K562 (cell line): Measurements from ENCODE around the gene DGCR2. TPM values are rescaled to one million over a fixed set of nuclear protein-coding genes. Genes with fewer than 3 reads are reported as not detected.

Source experiments
- ATAC-seq: fragments of 200-7000 bp; cut with Tn5 transposase; 3 replicates; pipeline ENCODE4 v1.9.1; 2020; ENCODE audit warnings: moderate library complexity
- BruUV-seq: library from RNA; stranded (reverse); fragments of 400-500 nt; replicated peaks from 2 replicates; lab custom pipeline; 2021; lab: Mats Ljungman, UMichigan
- CTCF ChIA-PET: fragments of 300-600 bp; formaldehyde crosslinking; extraction: SDS; loops from one replicate; lab custom pipeline; 2021; ENCODE audit warnings: low intra/inter-chr PET ratio; lab: Yijun Ruan, JAX
- POLR2A ChIA-PET: fragments of 300-600, 350-650 bp; sonication (Branson Sonifier 250); formaldehyde crosslinking; extraction: SDS; loops from one replicate; lab custom pipeline; 2021; ENCODE audit warnings: antibody characterized with exemption, inconsistent platforms; lab: Yijun Ruan, JAX
- DNase-seq, 4 experiments: peaks; one replicate each; pipeline versions ENCODE4 v3.0.0 to v3.0.0-alpha.2; 2011 to 2018; ENCODE audit warnings: low spot score in 3 of 4, mixed read lengths in 3 of 4; ENCODE audit errors: extremely low read depth in 1 of 4
- FAIRE-seq: peaks from 2 replicates; lab custom pipeline; 2011; peaks lifted over from hg19 to GRCh38; lab: Jason Lieb, UNC
- H2AFZ ChIP-seq: 2 replicates; pipeline ENCODE4 v1.6.0; 2011; ENCODE audit warnings: low read depth, low read length, control low read depth, inconsistent platforms
- H3K27ac ChIP-seq: fragments of 200-600 bp; 3 replicates; pipeline ENCODE4 v1.8.0; 2011; ENCODE audit warnings: low read depth, mild to moderate bottlenecking, control low read depth, inconsistent platforms, low read length, moderate library complexity, mixed read lengths; ENCODE audit errors: extremely low read depth
- H3K27me3 ChIP-seq, 2 experiments: fragments of 300-600 bp in 1 of 2; 2 replicates in 1 of 2; 3 replicates in 1 of 2; pipeline versions ENCODE4 v1.6.0 to v1.8.0; 2011; ENCODE audit warnings: inconsistent platforms in 2 of 2, low read length in 2 of 2, mild to moderate bottlenecking in 1 of 2, mixed read lengths in 1 of 2, moderate library complexity in 1 of 2; ENCODE audit not compliant: control insufficient read depth in 2 of 2, insufficient read depth in 2 of 2
- H3K36me3 ChIP-seq: fragments of 300-600 bp; 3 replicates; pipeline ENCODE4 v1.8.0; 2011; ENCODE audit warnings: mild to moderate bottlenecking, low read length, inconsistent platforms; ENCODE audit not compliant: control insufficient read depth, insufficient read depth
- H3K4me1 ChIP-seq, 2 experiments: fragments of 200-600 bp in 1 of 2; replicated peaks in 1 of 2; 2 replicates in 1 of 2; 3 replicates in 1 of 2; pipeline versions ENCODE4 v1.5.1 to v1.8.0; 2011; ENCODE audit warnings: inconsistent platforms in 2 of 2, low read length in 2 of 2, mild to moderate bottlenecking in 1 of 2, mixed read lengths in 1 of 2, moderate library complexity in 1 of 2; ENCODE audit not compliant: control insufficient read depth in 2 of 2, insufficient read depth in 2 of 2
- H3K4me2 ChIP-seq: 2 replicates; pipeline ENCODE4 v1.6.1; 2011; ENCODE audit warnings: low read length, control low read depth, inconsistent platforms, mixed read lengths; ENCODE audit not compliant: insufficient read depth
- H3K4me3 ChIP-seq: fragments of 200-600 bp; sonication (generic), shearing (Covaris generic); 2 replicates; pipeline ENCODE4 v1.5.1; 2016; ENCODE audit warnings: control low read depth, inconsistent platforms
- H3K79me2 ChIP-seq: fragments of 200-600 bp; 3 replicates; pipeline ENCODE4 v1.8.0; 2011; ENCODE audit warnings: low read length, inconsistent platforms; ENCODE audit not compliant: control insufficient read depth, insufficient read depth
- H3K9ac ChIP-seq, 2 experiments: 2 replicates each; pipeline versions ENCODE4 v1.6.0 to v1.6.1; 2011; ENCODE audit warnings: low read depth in 2 of 2, low read length in 2 of 2, control low read depth in 1 of 2, inconsistent platforms in 1 of 2, mild to moderate bottlenecking in 1 of 2, mixed read lengths in 1 of 2; ENCODE audit not compliant: insufficient read depth in 1 of 2
- H3K9me1 ChIP-seq: one replicate; pipeline ENCODE4 v1.6.0; 2011; ENCODE audit warnings: inconsistent platforms, mild to moderate bottlenecking, low read length, moderate library complexity; ENCODE audit not compliant: control insufficient read depth, insufficient read depth
- H3K9me3 ChIP-seq: replicated peaks from 2 replicates; pipeline ENCODE4 v1.5.1; 2011; ENCODE audit warnings: low read depth, low read length, inconsistent platforms; ENCODE audit not compliant: control insufficient read depth, insufficient read depth
- H4K20me1 ChIP-seq: replicated peaks from 2 replicates; pipeline ENCODE4 v1.6.1; 2011; ENCODE audit warnings: low read length, inconsistent platforms, mixed read lengths; ENCODE audit not compliant: control insufficient read depth, insufficient read depth
- CTCF ChIP-seq, 3 experiments: IDR thresholded peaks in 2 of 3; conservative IDR thresholded peaks in 1 of 3; 2 replicates each; pipeline ENCODE4 v1.5.1; 2011 to 2012; ENCODE audit warnings: low read length in 3 of 3, mild to moderate bottlenecking in 3 of 3, control low read depth in 2 of 3, improper control_type of control experiment in 1 of 3, inconsistent platforms in 1 of 3, low read depth in 1 of 3, mixed read lengths in 1 of 3, moderate library complexity in 1 of 3; ENCODE audit not compliant: insufficient read depth in 2 of 3
- NR2F6 ChIP-seq: fragments of 450-650 bp; formaldehyde crosslinking; IDR thresholded peaks from 2 replicates; pipeline ENCODE4 v1.4.0; 2020; ENCODE audit warnings: mild to moderate bottlenecking
- POLR2AphosphoS2 ChIP-seq: IDR thresholded peaks from 2 replicates; pipeline ENCODE4 v1.6.1; 2012; ENCODE audit warnings: low read length, improper control_type of control experiment
- POLR2G ChIP-seq: fragments of 200-400 bp; formaldehyde crosslinking; IDR thresholded peaks from 2 replicates; pipeline ENCODE4 v1.6.1; 2017; ENCODE audit warnings: low read depth, mild to moderate bottlenecking, antibody characterized with exemption, low read length, moderate library complexity
- RBFOX2 ChIP-seq: fragments of 200-400 bp; formaldehyde crosslinking; IDR thresholded peaks from 2 replicates; pipeline ENCODE4 v1.6.1; 2017; ENCODE audit warnings: low read depth, mild to moderate bottlenecking, low read length, moderate library complexity
- TEAD1 ChIP-seq, 2 experiments: fragments of 450-650 bp in 1 of 2; sonication (generic) in 1 of 2; formaldehyde crosslinking; IDR thresholded peaks; 2 replicates each; pipeline versions ENCODE4 v1.4.0 to v1.8.0; 2020 to 2022; ENCODE audit warnings: mild to moderate bottlenecking in 2 of 2, missing genetic modification reagents in 1 of 2
- THAP12 ChIP-seq: fragments of 250-450 bp; sonication (Bioruptor Pico); IDR thresholded peaks from 2 replicates; pipeline ENCODE4 v1.9.0; 2021; ENCODE audit warnings: mild to moderate bottlenecking, inconsistent platforms
- WGBS: fragments of 100-300 bp; shearing (Covaris generic); methylation state at CpG from one replicate; pipeline ENCODE4 v1.1.6; 2016; ENCODE audit warnings: low coverage, mixed read lengths; ENCODE audit not compliant: insufficient coverage; ENCODE audit errors: missing lambda C conversion rate; 5-methylcytosine and 5-hydroxymethylcytosine counted together
- in situ Hi-C: fragments of 300-500 bp; cut with MboI; formaldehyde crosslinking; loops from 4 replicates; pipeline ENCODE4 v1.15.0; 2018; ENCODE audit warnings: inconsistent platforms, mixed read lengths
- intact Hi-C: fragments of 100-400 bp; cut with micrococcal nuclease; formaldehyde crosslinking; loops from 2 replicates; pipeline ENCODE4 v1.14.2; 2022
- polyA plus RNA-seq, 8 experiments: library from polyadenylated mRNA; depleted of rRNA in 4 of 8; stranded (reverse) in 5 of 8; unstranded in 3 of 8; fragments of >200 nt; fragmentation: Nextera tagmentation in 2 of 8; fragmentation: Illumina TruSeq in 1 of 8; extraction: Ambion mirVana in 2 of 8; extraction: Trizol in 1 of 8; gene quantifications; 2 replicates each; pipeline versions ENCODE4 v1.2.1 to v1.2.3, GENCODE V29; 2011 to 2014; ENCODE audit warnings: inconsistent platforms in 1 of 8, missing spikeins in 1 of 8
- total RNA-seq, 7 experiments: library from RNA; depleted of rRNA in 6 of 7; stranded (reverse); fragments of >200 nt in 6 of 7; fragmentation: Illumina TruSeq in 2 of 7; extraction: Trizol in 2 of 7; gene quantifications; 2 replicates each; pipeline versions ENCODE4 v1.2.1 to v1.2.3, GENCODE V29; 2011 to 2021; ENCODE audit warnings: low replicate concordance in 1 of 7
- TF ChIP-seq, protein P1 (sequence below), 2 experiments: fragments of 200-800 bp in 1 of 2; sonication (Bioruptor generic) in 1 of 2; sonication (generic) in 1 of 2; formaldehyde crosslinking in 1 of 2; IDR thresholded peaks in 1 of 2; conservative IDR thresholded peaks in 1 of 2; 2 replicates each; pipeline versions ENCODE4 v1.5.0 to v1.6.1; 2016 to 2020; ENCODE audit warnings: missing compliant biosample characterization in 1 of 2, missing genetic modification characterization in 1 of 2, missing genetic modification reagents in 1 of 2
- TF ChIP-seq, protein P2 (sequence below): fragments of 250-450 bp; sonication (Bioruptor Pico); IDR thresholded peaks from 2 replicates; pipeline ENCODE4 v1.4.0; 2020; ENCODE audit warnings: mild to moderate bottlenecking, moderate library complexity

The DGCR2 gene
- total and polyA plus RNA-seq, 9 of the 15 experiments (the other 6 are each of a cell fraction or from before 2014, with no cell fraction given) = 0.69 to 101 (median 56.4) TPM

DNA sequence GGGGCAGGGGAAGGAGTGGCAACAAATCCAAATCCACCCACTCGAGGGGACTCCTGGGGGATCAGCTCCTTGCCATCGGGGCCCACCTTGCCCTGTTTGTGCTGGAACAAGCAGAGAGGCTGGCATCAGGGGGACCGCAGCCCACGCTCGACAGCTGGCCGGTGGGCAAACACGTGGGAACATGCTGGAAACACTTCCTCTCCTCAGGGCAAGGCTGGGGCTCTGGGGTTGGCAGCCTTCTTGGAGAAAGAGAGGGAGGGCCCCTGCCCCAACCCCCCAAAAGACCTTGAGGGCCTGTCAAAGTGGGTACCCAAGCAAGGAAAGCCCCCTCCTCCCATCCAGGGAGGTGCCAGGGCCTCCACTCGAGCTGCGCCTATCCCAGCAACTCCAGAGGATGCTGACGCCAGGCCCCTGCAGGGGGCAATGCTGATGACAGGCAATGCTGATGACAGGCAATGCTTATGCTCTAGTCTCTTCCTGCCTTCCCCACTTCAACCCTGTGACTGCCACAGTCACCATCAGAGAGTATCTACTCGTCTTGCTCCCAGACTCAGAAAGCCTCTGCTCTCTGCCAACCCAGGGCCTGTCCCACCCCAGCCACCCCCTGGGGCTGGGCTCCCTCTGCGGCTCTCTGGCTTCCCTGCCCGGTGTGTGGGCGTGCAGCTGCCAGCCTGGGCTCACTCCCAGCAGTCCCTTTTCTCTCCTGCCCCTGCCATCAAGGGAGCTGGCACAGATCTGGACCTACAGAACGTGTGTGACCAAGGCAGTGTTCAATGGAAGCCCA is 16.2 kb upstream of the DGCR2 start:
- no peak for DNase-seq
- in situ Hi-C loops = no loop called here
- H4K20me1 ChIP-seq = no peaks in the 10 kb centered on the region
- WGBS = 85% methylated on average over 15 of the region's 15 CpGs
- H3K9me1 ChIP-seq = peaks cover 13% of the 10 kb centered on the region
- H3K36me3 ChIP-seq = peaks cover 91% of the 10 kb centered on the region
- no TSS peak for BruUV-seq
- no peak overlapping the region for H3K27ac ChIP-seq
- H2AFZ ChIP-seq = no peak overlapping the region
- peaks cover 4% of the 10 kb centered on the region for H3K79me2 ChIP-seq
- FAIRE-seq = no peak
- peaks cover 4 to 33% of the 10 kb centered on the region in 2 experiments; a peak in 4 of 5 replicates for H3K4me1 ChIP-seq
- no peak overlapping the region for H3K4me3 ChIP-seq
- no peaks in the 10 kb centered on the region for H3K9me3 ChIP-seq
- CTCF ChIA-PET = no interaction called here
- H3K27me3 ChIP-seq = no peaks in the 10 kb centered on the region
- H3K9ac ChIP-seq = peak overlapping the region in 1 of 2 experiments; percentile 43; a peak in 1 of 4 replicates
- ATAC-seq = no peak
- no peak overlapping the region for H3K4me2 ChIP-seq
- intact Hi-C loops = loop anchor here (10.0 kb wide), 1 partner anchor 64 kb away; no protein-coding TSS in a partner anchor
- POLR2A ChIA-PET = interaction anchor here (0.6 to 3.4 kb wide), 5 partner anchors 11 to 515 kb away, joined by 3 to 17 read pairs (median 4); partner anchors contain the start of gene DGCR2
- TF ChIP-seq, protein P1, sequence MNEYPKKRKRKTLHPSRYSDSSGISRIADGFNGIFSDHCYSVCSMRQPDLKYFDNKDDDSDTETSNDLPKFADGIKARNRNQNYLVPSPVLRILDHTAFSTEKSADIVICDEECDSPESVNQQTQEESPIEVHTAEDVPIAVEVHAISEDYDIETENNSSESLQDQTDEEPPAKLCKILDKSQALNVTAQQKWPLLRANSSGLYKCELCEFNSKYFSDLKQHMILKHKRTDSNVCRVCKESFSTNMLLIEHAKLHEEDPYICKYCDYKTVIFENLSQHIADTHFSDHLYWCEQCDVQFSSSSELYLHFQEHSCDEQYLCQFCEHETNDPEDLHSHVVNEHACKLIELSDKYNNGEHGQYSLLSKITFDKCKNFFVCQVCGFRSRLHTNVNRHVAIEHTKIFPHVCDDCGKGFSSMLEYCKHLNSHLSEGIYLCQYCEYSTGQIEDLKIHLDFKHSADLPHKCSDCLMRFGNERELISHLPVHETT (CRISPR knock-in tag; conservative IDR thresholded peaks at IDR 0.05 in 1 of 2, IDR thresholded peaks at IDR 0.05 in 1 of 2) = 0 out of 4 replicates have a peak, but pooled peaks of 1 of the 2 experiments have one; percentile 4
- TF ChIP-seq THAP12 (CRISPR knock-in tag) (0 out of 2 replicates have a peak, but pooled peaks have one; percentile 3), TEAD1 (CRISPR knock-in tag; IDR thresholded peaks at IDR 0.05) (no peak), RBFOX2 (0 out of 2 replicates have a peak, but pooled peaks have one; percentile 44), NR2F6 (0 out of 2 replicates have a peak, but pooled peaks have one; percentile 4), POLR2AphosphoS2 (no peak), POLR2G (0 out of 2 replicates have a peak, but pooled peaks have one; percentile 1), CTCF (IDR thresholded peaks at IDR 0.05 in 2 of 3, conservative IDR thresholded peaks at IDR 0.05 in 1 of 3; ENCODE audit: insufficient read depth in 2 of 3, low read depth in 1 of 3, low read length in 3 of 3) (0 out of 6 replicates have a peak, but pooled peaks of 1 of the 3 experiments have one; percentile 6)
- TF ChIP-seq, protein P2, sequence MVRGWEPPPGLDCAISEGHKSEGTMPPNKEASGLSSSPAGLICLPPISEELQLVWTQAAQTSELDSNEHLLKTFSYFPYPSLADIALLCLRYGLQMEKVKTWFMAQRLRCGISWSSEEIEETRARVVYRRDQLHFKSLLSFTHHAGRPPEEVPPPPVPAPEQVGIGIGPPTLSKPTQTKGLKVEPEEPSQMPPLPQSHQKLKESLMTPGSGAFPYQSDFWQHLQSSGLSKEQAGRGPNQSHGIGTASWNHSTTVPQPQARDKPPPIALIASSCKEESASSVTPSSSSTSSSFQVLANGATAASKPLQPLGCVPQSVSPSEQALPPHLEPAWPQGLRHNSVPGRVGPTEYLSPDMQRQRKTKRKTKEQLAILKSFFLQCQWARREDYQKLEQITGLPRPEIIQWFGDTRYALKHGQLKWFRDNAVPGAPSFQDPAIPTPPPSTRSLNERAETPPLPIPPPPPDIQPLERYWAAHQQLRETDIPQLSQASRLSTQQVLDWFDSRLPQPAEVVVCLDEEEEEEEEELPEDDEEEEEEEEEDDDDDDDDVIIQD (CRISPR knock-in tag) = no peak
